HL-60 (cell line): ENCODE results near the gene EIF3M.
"Not testable (repeated sequence)": the region's sequence is repeated elsewhere in the genome, so short reads cannot be mapped to it uniquely, and the experiment has no call there.

Source experiments
- CTCF ChIP-seq: IDR thresholded peaks from one replicate; pipeline ENCODE4 v1.5.1; 2011; ENCODE audit warnings: low read length, control low read depth, inconsistent platforms; ENCODE audit not compliant: insufficient read depth
- REST ChIP-seq: IDR thresholded peaks from 2 replicates; pipeline ENCODE4 v1.6.1; 2012; ENCODE audit warnings: low read depth; ENCODE audit not compliant: insufficient replicate concordance

GRCh38 chr11:32608826-32609225, 25.2 kb downstream of the EIF3M start:
- not testable (repeated sequence) for TF ChIP-seq REST, CTCF
